Caco-2 (cell line): ENCODE results near the gene CPVL. TPM values are rescaled to one million over a fixed set of nuclear protein-coding genes. Genes with fewer than 3 reads are reported as not detected.

Source experiments
- BruUV-seq: library from RNA; stranded (reverse); fragments of 400-500 nt; replicated peaks from 2 replicates; lab custom pipeline; 2021; lab: Mats Ljungman, UMichigan
- CTCF ChIA-PET: fragments of 300-600 bp; sonication (Branson Sonifier 250); formaldehyde crosslinking; loops from one replicate; lab custom pipeline; 2022; ENCODE audit warnings: antibody characterized with exemption; lab: Charles Lee
- POLR2A ChIA-PET: fragments of 300-600 bp; sonication (Branson Sonifier 250); formaldehyde crosslinking; loops from one replicate; lab custom pipeline; 2022; ENCODE audit warnings: antibody characterized with exemption; lab: Charles Lee
- DNase-seq, 2 experiments: peaks; one replicate each; pipeline versions ENCODE4 v3.0.0 to v3.0.0-alpha.2; 2020 to 2022
- H3K27me3 ChIP-seq: replicated peaks from 2 replicates; pipeline ENCODE4 v1.6.0; 2011; ENCODE audit warnings: low read length; ENCODE audit not compliant: control insufficient read depth, insufficient read depth
- H3K36me3 ChIP-seq: 2 replicates; pipeline ENCODE4 v1.5.1; 2011; ENCODE audit warnings: low read length; ENCODE audit not compliant: control insufficient read depth, insufficient read depth
- H3K4me1 ChIP-seq: fragments of 250-450 bp; sonication (Bioruptor Pico); 2 replicates; pipeline ENCODE4 v1.5.1; 2020; ENCODE audit warnings: mild to moderate bottlenecking
- H3K4me3 ChIP-seq: 2 replicates; pipeline ENCODE4 v1.5.1; 2011; ENCODE audit warnings: low read depth, mild to moderate bottlenecking, control low read depth, low read length
- H3K9me3 ChIP-seq: fragments of 250-450 bp; sonication (Bioruptor Pico); 2 replicates; pipeline ENCODE4 v1.5.1; 2020; ENCODE audit warnings: mild to moderate bottlenecking, moderate library complexity
- H3K27ac Mint-ChIP-seq: one replicate; pipeline ENCODE4 v1.8.0; 2022; ENCODE audit warnings: mixed read lengths; ENCODE audit not compliant: unreplicated experiment
- H3K27me3 Mint-ChIP-seq: one replicate; pipeline ENCODE4 v1.8.0; 2022; ENCODE audit warnings: mixed read lengths; ENCODE audit not compliant: insufficient read depth, unreplicated experiment
- H3K36me3 Mint-ChIP-seq: one replicate; pipeline ENCODE4 v1.8.0; 2022; ENCODE audit warnings: mild to moderate bottlenecking, mixed read lengths; ENCODE audit not compliant: insufficient read depth, unreplicated experiment
- H3K4me1 Mint-ChIP-seq: one replicate; pipeline ENCODE4 v1.8.0; 2022; ENCODE audit warnings: low read depth, mixed read lengths; ENCODE audit not compliant: unreplicated experiment
- H3K4me3 Mint-ChIP-seq: one replicate; pipeline ENCODE4 v1.8.0; 2022; ENCODE audit warnings: mild to moderate bottlenecking, moderate library complexity, mixed read lengths; ENCODE audit not compliant: unreplicated experiment
- H3K9me3 Mint-ChIP-seq: one replicate; pipeline ENCODE4 v1.8.0; 2022; ENCODE audit warnings: mixed read lengths; ENCODE audit not compliant: unreplicated experiment
- CTCF ChIP-seq, 2 experiments: fragments of 200-600 bp in 1 of 2; IDR thresholded peaks; 1 replicate in 1 of 2; 2 replicates in 1 of 2; pipeline versions ENCODE4 v1.5.1 to v1.8.0; 2011 to 2022; ENCODE audit warnings: antibody characterized with exemption in 1 of 2, control low read depth in 1 of 2, inconsistent platforms in 1 of 2, low read depth in 1 of 2, low read length in 1 of 2, mild to moderate bottlenecking in 1 of 2, moderate library complexity in 1 of 2; ENCODE audit not compliant: insufficient read depth in 1 of 2, severe bottlenecking in 1 of 2, unreplicated experiment in 1 of 2
- intact Hi-C: fragments of 100-400 bp; cut with micrococcal nuclease; formaldehyde crosslinking; loops from one replicate; pipeline ENCODE4 v1.10.0; 2022; ENCODE audit not compliant: unreplicated experiment
- total RNA-seq: library from RNA; stranded (reverse); gene quantifications from 2 replicates; pipeline ENCODE4 v1.2.3, GENCODE V29; 2022

Gene CPVL
- total RNA-seq, 1 experiment from 2014 or later, result 109 TPM

GRCh38 chr7:29076631-29077030 is 69.7 kb downstream of the CPVL start:
- Histone ChIP-seq H3K4me1 (no peaks in the 10 kb centered on the region), H3K36me3 (no peaks in the 10 kb centered on the region), H3K27me3 (no peaks in the 10 kb centered on the region), H3K9me3 (no peaks in the 10 kb centered on the region), H3K4me3 (no peak overlapping the region)
- Mint-ChIP-seq H3K27me3 (no peaks in the 10 kb centered on the region), H3K27ac (no peak overlapping the region), H3K9me3 (no peaks in the 10 kb centered on the region), H3K4me3 (no peak overlapping the region), H3K36me3 (no peaks in the 10 kb centered on the region), H3K4me1 (no peaks in the 10 kb centered on the region)
- POLR2A ChIA-PET, result no interaction called here
- CTCF ChIA-PET, result no interaction called here
- no peak for DNase-seq
- no TSS peak for BruUV-seq
- no peak for TF ChIP-seq CTCF (IDR thresholded peaks at IDR 0.05; ENCODE audit: insufficient read depth in 1 of 2, low read depth in 1 of 2, low read length in 1 of 2, severe bottlenecking in 1 of 2, unreplicated experiment in 1 of 2)
- intact Hi-C loops, result no loop called here

- Mint-ChIP-seq H3K27ac (no peak overlapping the region), H3K4me3 (no peak overlapping the region), H3K27me3 (no peaks in the 10 kb centered on the region), H3K4me1 (no peaks in the 10 kb centered on the region), H3K9me3 (no peaks in the 10 kb centered on the region), H3K36me3 (no peaks in the 10 kb centered on the region)
- no TSS peak for BruUV-seq
- H3K36me3 ChIP-seq, result no peaks in the 10 kb centered on the region
- H3K9me3 ChIP-seq, result no peaks in the 10 kb centered on the region
- H3K4me3 ChIP-seq, result no peak overlapping the region
- no peak for TF ChIP-seq CTCF (IDR thresholded peaks at IDR 0.05; ENCODE audit: insufficient read depth in 1 of 2, low read depth in 1 of 2, low read length in 1 of 2, severe bottlenecking in 1 of 2, unreplicated experiment in 1 of 2)
- CTCF ChIA-PET, result no interaction called here
- intact Hi-C loops, result no loop called here
- no peaks in the 10 kb centered on the region for H3K4me1 ChIP-seq
- H3K27me3 ChIP-seq, result no peaks in the 10 kb centered on the region
- DNase-seq, result no peak
- POLR2A ChIA-PET, result no interaction called here
Measured at GRCh38 chr7:29075606-29076005, 70.7 kb downstream of the CPVL start.

GRCh38 chr7:29071203-29071874 is 75.0 kb downstream of the CPVL start:
- Histone ChIP-seq H3K4me3 (no peak overlapping the region), H3K4me1 (no peaks in the 10 kb centered on the region), H3K27me3 (no peaks in the 10 kb centered on the region), H3K36me3 (no peaks in the 10 kb centered on the region; the same call in 1 of the 2 replicates), H3K9me3 (no peaks in the 10 kb centered on the region)
- H3K4me3 Mint-ChIP-seq, result no peak overlapping the region
- DNase-seq, result no peak
- no peak overlapping the region for H3K27ac Mint-ChIP-seq
- no TSS peak for BruUV-seq
- no peaks in the 10 kb centered on the region for H3K4me1 Mint-ChIP-seq
- H3K9me3 Mint-ChIP-seq, result no peaks in the 10 kb centered on the region
- no peaks in the 10 kb centered on the region for H3K36me3 Mint-ChIP-seq
- TF ChIP-seq CTCF (IDR thresholded peaks at IDR 0.05; ENCODE audit: insufficient read depth in 1 of 2, low read depth in 1 of 2, low read length in 1 of 2, severe bottlenecking in 1 of 2, unreplicated experiment in 1 of 2), result no peak
- ChIA-PET POLR2A (no interaction called here), CTCF (no interaction called here)
- H3K27me3 Mint-ChIP-seq, result no peaks in the 10 kb centered on the region
- intact Hi-C loops, result no loop called here
